Muscle of leg (tissue), 16 donors: ENCODE data around the gene ZNF560. TPM values are rescaled to one million over a fixed set of nuclear protein-coding genes. Genes with fewer than 3 reads are reported as not detected.
"Not testable (repeated sequence)": the region's sequence is repeated elsewhere in the genome, so short reads cannot be mapped to it uniquely, and the experiment has no call there.

ENCODE experiments used
- DNase-seq: peaks from one replicate; pipeline ENCODE4 v3.0.0; 2013
- H3K27ac ChIP-seq: one replicate; pipeline ENCODE4 v1.5.1; 2013; ENCODE audit warnings: mild to moderate bottlenecking, low read length, control low read depth
- H3K27me3 ChIP-seq: one replicate; pipeline ENCODE4 v1.6.1; 2013; ENCODE audit warnings: low read length; ENCODE audit not compliant: control insufficient read depth, insufficient read depth
- H3K36me3 ChIP-seq: one replicate; pipeline ENCODE4 v1.6.1; 2013; ENCODE audit warnings: low read length; ENCODE audit not compliant: control insufficient read depth, insufficient read depth
- H3K4me1 ChIP-seq: one replicate; pipeline ENCODE4 v1.6.1; 2013; ENCODE audit warnings: low read length; ENCODE audit not compliant: control insufficient read depth, insufficient read depth
- H3K4me3 ChIP-seq: one replicate; pipeline ENCODE4 v1.5.1; 2013; ENCODE audit warnings: low read length, control low read depth
- H3K9me3 ChIP-seq: replicated peaks from 2 replicates; pipeline ENCODE4 v1.6.1; 2013; ENCODE audit warnings: low read depth, low read length; ENCODE audit not compliant: control insufficient read depth
- WGBS: methylation state at CpG from one replicate; pipeline ENCODE4 v1.1.5; 2013; ENCODE audit warnings: missing lambda C conversion rate; ENCODE audit not compliant: insufficient coverage; 5-methylcytosine and 5-hydroxymethylcytosine counted together
- long read RNA-seq, 11 donors: transcript quantifications; one replicate each; lab custom pipeline, GENCODE V29; 2026
- polyA plus RNA-seq, 8 donors: library from polyadenylated mRNA; unstranded; fragments of 120-200 nt; gene quantifications; one replicate each; pipeline versions ENCODE4 v1.2.1 to v1.2.3, GENCODE V29; 2013; ENCODE audit warnings: inconsistent platforms in 1 of 8, low replicate concordance in 1 of 8; ENCODE audit not compliant: insufficient read length in 8 of 8, insufficient read depth in 1 of 8
- total RNA-seq: library from RNA; stranded (reverse); fragments of 120-200 nt; gene quantifications from one replicate; pipeline ENCODE4 v1.2.4, GENCODE V29; 2013

Gene ZNF560
- total RNA-seq, result 0.13 TPM
- polyA plus RNA-seq, result under 1 TPM in 7 of 8 donors, not detected in 1; 0.07 to 0.37 (median 0.23) TPM
- long read RNA-seq, donor 1, result 0 reads
- long read RNA-seq, donor 2, result 0 reads
- long read RNA-seq, donor 3, result 0 reads
- long read RNA-seq, donor 4, result 0 reads
- long read RNA-seq, donor 5, partial matches to known transcripts, result 0 of 1 reads
- long read RNA-seq, donor 5, other reads (novel, unspliced or antisense), result 0 of 1 reads
- long read RNA-seq, donor 6, result 0 reads
- long read RNA-seq, donor 7, result 0 reads
- long read RNA-seq, donor 8, result 0 reads
- long read RNA-seq, donor 9, result 0 reads
- long read RNA-seq, donor 10, result 0 reads
- long read RNA-seq, donor 11, result 0 reads

DNA sequence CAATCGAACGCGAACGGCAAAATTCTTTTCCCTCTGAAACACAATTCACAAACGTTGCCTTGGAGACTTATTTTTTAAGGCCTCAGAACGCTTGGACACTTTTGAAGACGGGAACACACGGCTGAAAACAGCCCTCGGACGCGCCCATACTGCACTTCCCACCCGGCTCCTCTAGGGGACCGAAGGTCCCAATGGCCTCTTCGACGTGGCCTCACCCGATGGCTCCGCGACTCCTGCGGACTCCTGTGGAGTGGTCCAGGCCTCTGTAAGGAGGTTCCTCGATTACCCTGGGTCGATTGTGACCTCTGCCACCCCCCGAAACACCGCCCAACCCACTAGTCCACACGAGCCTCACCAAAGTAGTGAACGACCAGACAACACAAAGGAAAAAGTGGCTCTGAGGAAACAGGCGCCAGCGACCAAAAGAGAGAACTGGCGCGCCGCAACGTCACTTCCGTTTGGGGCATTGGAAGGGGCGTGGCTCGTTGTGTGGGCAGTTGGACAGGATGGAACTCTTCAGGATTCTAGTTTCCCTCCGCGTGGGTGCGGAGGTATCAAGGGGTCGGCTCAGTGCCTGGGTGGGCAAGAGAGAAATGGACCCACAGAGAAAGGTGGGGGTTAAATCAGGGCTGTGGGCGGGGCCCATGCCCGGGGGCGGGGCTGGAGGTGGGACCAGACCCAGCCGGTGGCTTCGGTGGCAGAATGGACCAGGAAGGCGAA is at the start of gene ZNF560:
ZNF560 (minus strand) TSS at position 434 of the 720 bp plus-strand sequence. CDS start 23,303 bp downstream, outside the sequence.
- no peak within 1 kb of the TSS for H3K27ac ChIP-seq
- WGBS, result 2% methylated on average over 32 of the region's 44 CpGs
- no peak within 1 kb of the TSS for H3K4me3 ChIP-seq
- no peaks in the 10 kb centered on the region for H3K27me3 ChIP-seq
- no peaks in the 10 kb centered on the region for H3K4me1 ChIP-seq
- peaks cover 34% of the 10 kb centered on the region for H3K9me3 ChIP-seq
- DNase-seq, result peak; percentile 0
- no peaks in the 10 kb centered on the region for H3K36me3 ChIP-seq

DNA sequence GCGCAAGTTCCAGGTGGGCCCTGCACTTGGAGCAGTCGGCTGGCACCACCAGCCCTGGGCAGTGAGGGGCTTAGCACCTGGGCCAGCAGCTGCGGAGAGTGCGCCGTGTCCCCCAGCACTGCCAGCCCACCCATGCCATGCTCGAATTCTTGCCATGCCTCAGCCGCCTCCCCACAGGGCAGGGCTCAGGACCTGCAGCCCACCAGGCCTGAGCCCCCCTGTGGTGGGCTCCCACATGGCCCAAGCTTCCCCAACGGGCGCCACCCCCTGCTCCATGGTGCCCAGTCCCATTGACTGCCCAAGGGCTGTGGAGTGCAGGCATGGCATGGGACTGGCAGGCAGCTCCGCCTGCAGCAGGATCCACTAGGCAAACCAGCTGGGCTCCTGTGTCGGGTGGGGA is 49.5 kb upstream of the ZNF560 start:
- Histone ChIP-seq H3K27me3 (no peaks in the 10 kb centered on the region), H3K27ac (no peak overlapping the region), H3K9me3 (peaks cover 6% of the 10 kb centered on the region), H3K36me3 (no peaks in the 10 kb centered on the region), H3K4me1 (no peaks in the 10 kb centered on the region), H3K4me3 (no peak overlapping the region)
- DNase-seq, result no peak
- 90% methylated on average over 11 of the region's 11 CpGs for WGBS

DNA sequence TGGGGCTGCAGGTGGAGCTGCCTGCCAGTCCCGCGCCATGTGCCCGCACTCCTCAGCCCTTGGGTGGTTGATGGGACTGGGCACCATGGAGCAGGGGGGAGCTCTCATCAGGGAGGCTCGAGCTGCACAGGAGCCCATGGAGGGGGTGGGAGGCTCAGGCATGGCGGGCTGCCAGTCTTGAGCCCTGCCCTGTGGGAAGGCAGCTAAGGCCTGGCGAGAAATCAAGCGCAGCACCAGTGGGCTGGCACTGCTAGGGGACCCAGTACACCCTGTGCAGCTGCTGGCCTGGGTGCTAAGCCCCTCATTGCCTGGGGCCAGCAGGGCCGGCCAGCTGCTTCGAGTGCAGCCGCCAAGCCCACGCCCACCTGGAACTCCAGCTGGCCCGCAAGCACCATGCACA is 42.9 kb upstream of the ZNF560 start:
- DNase-seq, H3K4me1 ChIP-seq, H3K27ac ChIP-seq, H3K4me3 ChIP-seq, H3K27me3 ChIP-seq, H3K36me3 ChIP-seq, H3K9me3 ChIP-seq: not testable (repeated sequence)
- WGBS, result 86% methylated on average over 9 of the region's 12 CpGs

DNA sequence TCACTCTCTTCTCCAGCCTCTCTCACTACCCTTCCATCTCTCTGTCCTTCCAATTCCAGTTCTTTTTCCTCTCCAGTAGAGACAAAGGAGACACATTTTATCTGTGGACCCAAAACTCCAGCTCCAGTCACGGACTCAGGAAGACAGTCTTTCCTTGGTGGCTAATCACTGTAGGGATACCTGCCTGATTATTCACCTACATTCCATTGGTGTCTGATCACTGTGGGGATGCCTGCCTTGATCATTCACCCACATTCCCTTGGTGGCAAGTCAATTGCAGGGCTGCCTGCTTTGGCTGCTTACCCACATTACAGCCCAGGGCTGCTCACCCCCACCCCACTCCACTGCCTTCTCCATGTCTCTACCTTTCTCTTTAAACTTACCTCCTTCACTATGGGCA is 41.5 kb upstream of the ZNF560 start:
- 100% methylated on average over 1 of the region's 1 CpG for WGBS
- H3K9me3 ChIP-seq, result peaks cover 13% of the 10 kb centered on the region
- not testable (repeated sequence) for H3K27me3 ChIP-seq

DNA sequence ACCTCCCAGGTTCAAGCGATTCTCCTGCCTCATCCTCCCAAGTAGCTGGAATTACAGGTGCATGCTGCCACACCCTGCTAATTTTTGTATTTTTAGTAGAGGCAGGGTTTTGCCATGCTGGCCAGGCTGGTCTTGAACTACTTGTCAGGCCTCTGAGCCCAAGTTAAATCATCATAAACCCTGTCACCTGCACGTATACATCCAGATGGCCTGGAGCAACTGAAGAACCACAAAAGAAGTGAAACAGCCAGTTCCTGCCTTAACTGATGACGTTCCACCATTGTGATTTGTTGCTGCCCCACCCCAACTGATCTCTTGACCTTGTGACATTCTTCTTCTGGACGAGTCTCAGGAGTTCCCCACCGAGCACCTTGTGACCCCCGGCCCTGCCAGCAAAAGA is 40.8 kb upstream of the ZNF560 start:
- not testable (repeated sequence) for H3K4me1 ChIP-seq, H3K27me3 ChIP-seq, DNase-seq, H3K4me3 ChIP-seq
- peaks cover 21% of the 10 kb centered on the region for H3K36me3 ChIP-seq
- peaks cover 14% of the 10 kb centered on the region for H3K9me3 ChIP-seq
- H3K27ac ChIP-seq, result peak overlapping the region; percentile 99
- WGBS, result 81% methylated on average over 5 of the region's 6 CpGs

More for the DNA sequence above, 41.5 kb upstream of the ZNF560 start:
- H3K4me1 ChIP-seq, DNase-seq, H3K27ac ChIP-seq, H3K4me3 ChIP-seq: not testable (repeated sequence)
- H3K36me3 ChIP-seq, result peaks cover 14% of the 10 kb centered on the region

DNA sequence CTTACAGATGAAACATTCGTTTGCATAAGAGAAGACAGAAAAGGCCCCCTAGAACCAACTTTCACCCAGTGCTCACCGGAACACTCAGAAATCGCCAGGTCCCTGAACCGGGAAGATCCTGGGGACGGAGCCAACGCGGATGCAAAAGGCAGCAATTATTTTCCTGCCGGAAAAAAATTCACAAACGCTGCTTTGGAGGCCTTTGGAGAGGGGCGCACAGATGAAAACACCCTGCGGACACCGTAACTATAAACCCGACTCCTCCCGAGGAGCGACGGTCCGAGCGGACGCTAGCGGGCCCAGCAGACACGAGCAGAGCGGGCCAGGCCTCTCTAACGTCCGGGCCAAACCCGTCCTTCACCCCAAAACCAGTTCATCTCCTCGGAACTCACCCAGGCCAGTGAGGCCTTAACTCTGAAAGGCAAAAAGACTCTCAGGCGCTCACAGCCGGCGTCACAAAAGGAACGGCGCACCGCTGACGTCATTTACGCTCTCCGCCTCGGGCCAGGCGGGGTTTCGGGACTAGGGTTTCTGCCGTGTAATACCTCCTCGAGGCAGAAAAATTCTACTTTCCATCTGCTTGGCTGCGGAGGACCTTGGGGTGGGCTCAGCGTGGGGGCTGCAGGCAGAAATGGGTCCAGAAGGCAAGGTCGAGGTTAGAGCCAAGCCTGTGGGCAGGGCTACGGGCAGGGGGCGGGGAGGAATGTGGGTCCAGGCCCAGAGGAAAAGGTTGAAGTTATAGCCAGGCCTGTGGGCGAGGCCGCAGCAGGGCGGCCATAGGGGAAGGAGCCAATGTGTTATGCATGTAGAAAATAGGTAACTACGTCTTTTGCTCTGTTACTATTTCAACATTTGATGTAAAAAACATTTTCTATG is 40.0 kb upstream of the ZNF560 start, which contains the start of gene ZNF426:
ZNF426 (minus strand) TSS at position 463 of the 876 bp plus-strand sequence. CDS start 2,413 bp downstream, outside the sequence.
- Histone ChIP-seq H3K9me3 (peaks cover 21% of the 10 kb centered on the region), H3K36me3 (peaks cover 28% of the 10 kb centered on the region), H3K27ac (peak within 1 kb of the TSS; percentile 99), H3K4me3 (peak within 1 kb of the TSS; percentile 90), H3K27me3 (no peaks in the 10 kb centered on the region), H3K4me1 (peaks cover 3% of the 10 kb centered on the region)
- WGBS, result 1% methylated on average over 36 of the region's 49 CpGs
- DNase-seq, result peak; percentile 97

DNA sequence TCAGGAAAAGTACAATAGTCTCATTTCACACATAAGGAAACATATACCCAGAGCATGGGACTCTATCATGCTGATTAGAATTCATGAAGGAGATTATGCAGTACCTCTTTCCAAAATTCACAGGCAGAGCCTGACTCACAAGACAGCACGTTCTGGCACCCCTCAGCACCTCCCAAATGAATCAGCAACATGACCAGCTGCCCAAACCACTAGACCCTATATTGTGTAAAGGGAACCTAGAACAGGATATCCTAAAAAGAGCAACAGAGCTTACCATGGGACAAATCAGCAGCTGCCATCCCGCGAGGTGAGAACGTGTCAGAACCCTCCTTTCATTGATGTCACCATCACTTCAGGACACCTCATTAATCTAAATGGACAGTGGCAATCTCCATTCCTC is 37.5 kb upstream of the ZNF560 start:
- DNase-seq, result no peak
- no CpG with 5 or more reads among the region's 4 CpGs for WGBS
- H3K4me1 ChIP-seq, result peaks cover 3% of the 10 kb centered on the region
- H3K9me3 ChIP-seq, result peaks cover 40% of the 10 kb centered on the region
- no peak overlapping the region for H3K27ac ChIP-seq
- no peaks in the 10 kb centered on the region for H3K27me3 ChIP-seq
- H3K4me3 ChIP-seq, result no peak overlapping the region
- peaks cover 53% of the 10 kb centered on the region for H3K36me3 ChIP-seq

DNA sequence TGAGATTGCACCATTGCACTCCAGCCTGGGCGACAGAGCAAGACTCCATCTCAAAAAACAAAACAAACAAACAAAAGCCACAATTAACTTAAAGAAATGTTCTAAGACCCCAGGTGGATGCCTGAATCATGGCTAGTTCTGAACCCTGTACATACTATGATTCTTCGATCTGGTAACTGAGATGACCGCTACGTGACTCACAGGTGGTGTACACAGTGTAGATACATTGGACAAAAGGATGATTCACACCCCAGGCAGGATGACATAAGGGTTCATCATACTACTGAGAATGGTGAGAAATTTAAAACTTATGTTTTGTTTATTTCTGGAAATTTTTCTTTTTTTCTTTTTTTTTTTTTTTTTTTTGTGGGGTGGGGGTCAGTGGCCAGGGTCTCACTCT is 33.5 kb upstream of the ZNF560 start:
- no peak overlapping the region for H3K27ac ChIP-seq
- DNase-seq, result no peak

DNA sequence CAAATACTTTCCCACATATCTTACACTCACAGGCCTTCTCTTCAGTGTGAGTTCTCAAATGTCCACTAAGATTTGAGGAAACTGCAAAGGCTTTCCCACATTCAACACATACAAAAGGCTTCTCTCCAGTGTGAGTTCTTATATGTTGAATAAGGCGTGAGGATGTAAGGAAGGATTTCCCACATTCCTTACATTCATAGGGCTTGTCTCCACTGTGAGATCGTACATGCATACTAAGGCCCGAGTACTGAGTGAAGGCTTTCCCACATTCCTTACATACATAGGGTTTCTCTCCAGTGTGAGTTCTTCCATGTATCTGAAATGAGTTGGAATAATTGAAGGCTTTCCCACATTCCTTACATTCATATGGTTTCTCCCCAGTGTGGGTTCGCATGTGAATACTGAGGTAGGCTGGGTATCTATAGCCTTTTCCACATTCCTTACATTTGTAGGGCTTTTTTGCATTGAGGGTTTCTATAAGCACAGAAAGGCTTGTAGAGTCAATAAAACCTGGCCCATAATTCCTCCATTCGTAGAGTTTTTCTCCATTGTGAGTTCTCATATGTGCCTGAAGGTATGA is 30.4 kb upstream of the ZNF560 start:
- H3K9me3 ChIP-seq, result peaks cover 81% of the 10 kb centered on the region
- H3K4me3 ChIP-seq, result no peak overlapping the region
- no CpG with 5 or more reads among the region's 5 CpGs for WGBS

More for the DNA sequence above, 33.5 kb upstream of the ZNF560 start:
- Histone ChIP-seq H3K27me3 (no peaks in the 10 kb centered on the region), H3K4me3 (no peak overlapping the region), H3K9me3 (peaks cover 73% of the 10 kb centered on the region), H3K36me3 (peaks cover 88% of the 10 kb centered on the region), H3K4me1 (no peaks in the 10 kb centered on the region)
- WGBS, result 100% methylated on average over 3 of the region's 4 CpGs

More for the DNA sequence above, 30.4 kb upstream of the ZNF560 start:
- H3K27ac ChIP-seq, result no peak overlapping the region
- no peak for DNase-seq
- H3K4me1 ChIP-seq, result no peaks in the 10 kb centered on the region
- H3K36me3 ChIP-seq, result peaks cover 69% of the 10 kb centered on the region
- H3K27me3 ChIP-seq, result no peaks in the 10 kb centered on the region
